ENCODE data around the gene SPSB2. TPM values are rescaled to one million over a fixed set of nuclear protein-coding genes. Genes with fewer than 3 reads are reported as not detected.
"Not testable (repeated sequence)": the region's sequence is repeated elsewhere in the genome, so short reads cannot be mapped to it uniquely, and the experiment has no call there.

Gene SPSB2
- total RNA-seq, 1 experiment from 2014 or later, result 9.2 TPM

DNA sequence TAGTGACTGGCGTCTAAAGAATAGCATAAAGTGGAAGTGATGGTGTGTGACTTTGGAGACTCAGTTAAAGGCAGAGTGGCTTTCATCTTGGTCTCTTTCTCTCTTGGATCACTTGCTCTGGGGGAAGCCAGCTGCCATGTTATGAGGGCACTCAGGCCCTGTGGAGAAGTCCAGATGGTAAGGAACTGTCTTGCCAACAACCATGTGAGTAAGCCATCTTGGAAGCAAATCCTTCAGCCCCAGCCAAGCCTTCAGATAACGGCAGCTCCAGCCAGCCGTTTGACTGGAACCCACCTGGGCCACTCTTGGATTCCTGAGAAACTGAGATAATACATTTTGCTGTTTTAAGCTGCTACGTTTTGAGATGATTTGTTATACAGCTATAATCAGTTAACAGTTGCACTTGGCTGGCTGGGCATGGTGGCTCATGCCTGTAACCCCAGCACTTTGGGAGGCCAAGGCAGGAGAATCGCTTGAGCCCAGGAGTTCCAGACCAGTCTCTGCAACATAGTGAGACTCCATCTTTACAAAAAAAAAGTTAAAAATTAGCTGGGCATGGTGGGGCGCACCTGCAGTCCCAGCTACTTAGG, 23.8 kb upstream of the SPSB2 start:
- Histone ChIP-seq H3K9me3 (ENCODE audit: low read length) (no peaks in the 10 kb centered on the region), H3K27ac (ENCODE audit: low read length) (no peak overlapping the region), H4K20me1 (ENCODE audit: low read length) (no peaks in the 10 kb centered on the region), H3K4me2 (ENCODE audit: low read length) (no peak overlapping the region), H3K36me3 (ENCODE audit: low read depth, low read length) (no peaks in the 10 kb centered on the region), H3K4me1 (ENCODE audit: insufficient read depth, low read length) (no peaks in the 10 kb centered on the region), H3F3A (ENCODE audit: low read length, unreplicated experiment) (no peaks in the 10 kb centered on the region), H3K9ac (ENCODE audit: low read length) (no peak overlapping the region), H3K27me3 (ENCODE audit: low read length) (no peaks in the 10 kb centered on the region), H3K9me2 (replicated peaks; ENCODE audit: low read length) (no peaks in the 10 kb centered on the region), H3K79me2 (ENCODE audit: low read length) (no peaks in the 10 kb centered on the region), H2AFZ (ENCODE audit: low read length) (no peak overlapping the region), H3K4me3 (ENCODE audit: low read length) (no peak overlapping the region)
- no peak for DNase-seq
- TF ChIP-seq EZH2 (IDR thresholded peaks at IDR 0.05; ENCODE audit: low read length, unreplicated experiment), result no peak
- TF ChIP-seq EZH2phosphoT487 (IDR thresholded peaks at IDR 0.05; ENCODE audit: borderline replicate concordance, low read length), result no peak
- TF ChIP-seq, protein P1, sequence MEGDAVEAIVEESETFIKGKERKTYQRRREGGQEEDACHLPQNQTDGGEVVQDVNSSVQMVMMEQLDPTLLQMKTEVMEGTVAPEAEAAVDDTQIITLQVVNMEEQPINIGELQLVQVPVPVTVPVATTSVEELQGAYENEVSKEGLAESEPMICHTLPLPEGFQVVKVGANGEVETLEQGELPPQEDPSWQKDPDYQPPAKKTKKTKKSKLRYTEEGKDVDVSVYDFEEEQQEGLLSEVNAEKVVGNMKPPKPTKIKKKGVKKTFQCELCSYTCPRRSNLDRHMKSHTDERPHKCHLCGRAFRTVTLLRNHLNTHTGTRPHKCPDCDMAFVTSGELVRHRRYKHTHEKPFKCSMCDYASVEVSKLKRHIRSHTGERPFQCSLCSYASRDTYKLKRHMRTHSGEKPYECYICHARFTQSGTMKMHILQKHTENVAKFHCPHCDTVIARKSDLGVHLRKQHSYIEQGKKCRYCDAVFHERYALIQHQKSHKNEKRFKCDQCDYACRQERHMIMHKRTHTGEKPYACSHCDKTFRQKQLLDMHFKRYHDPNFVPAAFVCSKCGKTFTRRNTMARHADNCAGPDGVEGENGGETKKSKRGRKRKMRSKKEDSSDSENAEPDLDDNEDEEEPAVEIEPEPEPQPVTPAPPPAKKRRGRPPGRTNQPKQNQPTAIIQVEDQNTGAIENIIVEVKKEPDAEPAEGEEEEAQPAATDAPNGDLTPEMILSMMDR (conservative IDR thresholded peaks at IDR 0.05; ENCODE audit: low read depth, low read length), result no peak
- ATAC-seq, result no peak
- intact Hi-C loops (cut with micrococcal nuclease), result no loop called here
- ChIA-PET POLR2A (ENCODE audit: unreplicated experiment) (no interaction called here), CTCF (no interaction called here)
- no TSS peak for BruUV-seq (replicated peaks)

DNA sequence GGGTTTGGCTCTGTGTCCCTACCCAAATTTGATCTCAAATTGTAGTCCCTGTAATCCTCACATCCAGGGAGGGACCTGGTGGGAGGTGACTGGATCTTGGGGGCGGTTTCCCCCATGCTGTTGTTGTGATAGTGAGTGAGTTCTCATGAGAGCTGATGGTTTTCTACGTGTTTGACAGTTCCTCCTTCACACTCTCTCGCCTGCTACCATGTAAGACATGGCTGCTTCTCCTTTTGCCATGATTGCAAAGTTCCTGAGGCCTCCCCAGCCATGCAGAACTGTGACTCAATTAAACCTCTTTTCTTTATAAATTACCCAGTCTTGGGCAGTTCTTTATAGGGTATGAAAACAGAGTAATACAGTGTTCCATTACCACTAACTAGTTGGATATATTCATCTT, 21.2 kb upstream of the SPSB2 start:
- ATAC-seq (no peak), DNase-seq (no peak)
- ChIA-PET POLR2A (ENCODE audit: unreplicated experiment) (no interaction called here), CTCF (no interaction called here)
- H3K9me2 ChIP-seq (replicated peaks; ENCODE audit: low read length), result no peaks in the 10 kb centered on the region
- H3K4me1 ChIP-seq (ENCODE audit: insufficient read depth, low read length), result peaks cover 11% of the 10 kb centered on the region
- no peaks in the 10 kb centered on the region for H3K79me2 ChIP-seq (ENCODE audit: low read length)
- H3K27ac ChIP-seq (ENCODE audit: low read length), result no peak overlapping the region
- BruUV-seq (replicated peaks), result no TSS peak
- no peaks in the 10 kb centered on the region for H3K36me3 ChIP-seq (ENCODE audit: low read depth, low read length)
- H2AFZ ChIP-seq (ENCODE audit: low read length), result no peak overlapping the region
- H3K4me3 ChIP-seq (ENCODE audit: low read length), result no peak overlapping the region
- no peak overlapping the region for H3K9ac ChIP-seq (ENCODE audit: low read length)
- no peak overlapping the region for H3K4me2 ChIP-seq (ENCODE audit: low read length)
- no peaks in the 10 kb centered on the region for H3F3A ChIP-seq (ENCODE audit: low read length, unreplicated experiment)
- H3K9me3 ChIP-seq (ENCODE audit: low read length), result no peaks in the 10 kb centered on the region
- TF ChIP-seq EZH2 (IDR thresholded peaks at IDR 0.05; ENCODE audit: low read length, unreplicated experiment) (no peak), EZH2phosphoT487 (IDR thresholded peaks at IDR 0.05; ENCODE audit: borderline replicate concordance, low read length) (no peak)
- TF ChIP-seq, protein P1 (conservative IDR thresholded peaks at IDR 0.05; ENCODE audit: low read depth, low read length), result no peak
- intact Hi-C loops (cut with micrococcal nuclease), result no loop called here
- no peaks in the 10 kb centered on the region for H3K27me3 ChIP-seq (ENCODE audit: low read length)
- no peaks in the 10 kb centered on the region for H4K20me1 ChIP-seq (ENCODE audit: low read length)

DNA sequence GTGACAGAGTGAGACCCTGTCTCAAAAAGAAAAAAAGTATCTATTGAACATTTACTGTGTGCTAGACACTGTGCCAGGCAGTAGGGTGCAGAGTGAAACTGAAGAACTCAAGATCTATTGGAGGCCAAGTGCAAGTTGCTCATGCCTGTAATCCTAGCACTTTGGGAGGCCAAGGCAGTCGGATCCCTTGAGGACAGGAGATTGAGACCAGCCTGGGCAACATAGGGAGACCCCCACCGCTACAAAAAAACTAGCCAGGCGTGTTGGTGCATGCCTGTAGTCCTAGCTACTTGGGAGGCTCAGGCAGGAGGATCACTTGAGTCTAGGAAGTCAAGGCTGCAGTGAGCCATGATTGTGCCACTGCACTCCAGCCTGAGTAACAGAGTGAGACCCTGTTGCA, 19.6 kb upstream of the SPSB2 start:
- not testable (repeated sequence) for BruUV-seq (replicated peaks)

More for the DNA sequence above, 19.6 kb upstream of the SPSB2 start:
- H3K27ac ChIP-seq (ENCODE audit: low read length); H3K9me2 ChIP-seq (replicated peaks; ENCODE audit: low read length); H3K79me2 ChIP-seq (ENCODE audit: low read length); CTCF ChIA-PET; H3K4me3 ChIP-seq (ENCODE audit: low read length); ATAC-seq; H3F3A ChIP-seq (ENCODE audit: low read length, unreplicated experiment); H2AFZ ChIP-seq (ENCODE audit: low read length); DNase-seq; intact Hi-C loops (cut with micrococcal nuclease); H4K20me1 ChIP-seq (ENCODE audit: low read length); H3K27me3 ChIP-seq (ENCODE audit: low read length); H3K9me3 ChIP-seq (ENCODE audit: low read length); H3K36me3 ChIP-seq (ENCODE audit: low read depth, low read length); H3K9ac ChIP-seq (ENCODE audit: low read length); H3K4me2 ChIP-seq (ENCODE audit: low read length); POLR2A ChIA-PET (ENCODE audit: unreplicated experiment): not testable (repeated sequence)
- peaks cover 11% of the 10 kb centered on the region for H3K4me1 ChIP-seq (ENCODE audit: insufficient read depth, low read length)

Data from PC-3 (cell line).